HG02610 (cell line): ENCODE data around the gene GPR179.

Source experiments
- ATAC-seq: cut with Tn5 transposase; IDR thresholded peaks from one replicate; pipeline ENCODE4 v1.9.1; 2021; ENCODE audit warnings: mild to moderate bottlenecking, moderate library complexity; ENCODE audit not compliant: unreplicated experiment

The GPR179 gene, protein sequence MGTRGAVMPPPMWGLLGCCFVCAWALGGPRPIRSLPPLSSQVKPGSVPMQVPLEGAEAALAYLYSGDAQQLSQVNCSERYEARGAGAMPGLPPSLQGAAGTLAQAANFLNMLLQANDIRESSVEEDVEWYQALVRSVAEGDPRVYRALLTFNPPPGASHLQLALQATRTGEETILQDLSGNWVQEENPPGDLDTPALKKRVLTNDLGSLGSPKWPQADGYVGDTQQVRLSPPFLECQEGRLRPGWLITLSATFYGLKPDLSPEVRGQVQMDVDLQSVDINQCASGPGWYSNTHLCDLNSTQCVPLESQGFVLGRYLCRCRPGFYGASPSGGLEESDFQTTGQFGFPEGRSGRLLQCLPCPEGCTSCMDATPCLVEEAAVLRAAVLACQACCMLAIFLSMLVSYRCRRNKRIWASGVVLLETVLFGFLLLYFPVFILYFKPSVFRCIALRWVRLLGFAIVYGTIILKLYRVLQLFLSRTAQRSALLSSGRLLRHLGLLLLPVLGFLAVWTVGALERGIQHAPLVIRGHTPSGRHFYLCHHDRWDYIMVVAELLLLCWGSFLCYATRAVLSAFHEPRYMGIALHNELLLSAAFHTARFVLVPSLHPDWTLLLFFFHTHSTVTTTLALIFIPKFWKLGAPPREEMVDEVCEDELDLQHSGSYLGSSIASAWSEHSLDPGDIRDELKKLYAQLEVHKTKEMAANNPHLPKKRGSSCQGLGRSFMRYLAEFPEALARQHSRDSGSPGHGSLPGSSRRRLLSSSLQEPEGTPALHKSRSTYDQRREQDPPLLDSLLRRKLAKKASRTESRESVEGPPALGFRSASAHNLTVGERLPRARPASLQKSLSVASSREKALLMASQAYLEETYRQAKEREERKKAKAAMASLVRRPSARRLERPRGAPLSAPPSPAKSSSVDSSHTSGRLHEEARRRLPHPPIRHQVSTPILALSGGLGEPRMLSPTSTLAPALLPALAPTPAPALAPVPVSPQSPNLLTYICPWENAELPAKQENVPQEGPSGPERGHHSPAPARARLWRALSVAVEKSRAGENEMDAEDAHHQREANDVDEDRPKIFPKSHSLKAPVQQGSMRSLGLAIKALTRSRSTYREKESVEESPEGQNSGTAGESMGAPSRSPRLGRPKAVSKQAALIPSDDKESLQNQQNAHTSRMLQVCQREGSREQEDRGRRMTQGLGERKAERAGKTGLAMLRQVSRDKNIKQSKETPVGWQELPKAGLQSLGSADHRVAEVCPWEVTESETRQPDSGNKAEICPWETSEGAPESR (N-terminal part only)

DNA sequence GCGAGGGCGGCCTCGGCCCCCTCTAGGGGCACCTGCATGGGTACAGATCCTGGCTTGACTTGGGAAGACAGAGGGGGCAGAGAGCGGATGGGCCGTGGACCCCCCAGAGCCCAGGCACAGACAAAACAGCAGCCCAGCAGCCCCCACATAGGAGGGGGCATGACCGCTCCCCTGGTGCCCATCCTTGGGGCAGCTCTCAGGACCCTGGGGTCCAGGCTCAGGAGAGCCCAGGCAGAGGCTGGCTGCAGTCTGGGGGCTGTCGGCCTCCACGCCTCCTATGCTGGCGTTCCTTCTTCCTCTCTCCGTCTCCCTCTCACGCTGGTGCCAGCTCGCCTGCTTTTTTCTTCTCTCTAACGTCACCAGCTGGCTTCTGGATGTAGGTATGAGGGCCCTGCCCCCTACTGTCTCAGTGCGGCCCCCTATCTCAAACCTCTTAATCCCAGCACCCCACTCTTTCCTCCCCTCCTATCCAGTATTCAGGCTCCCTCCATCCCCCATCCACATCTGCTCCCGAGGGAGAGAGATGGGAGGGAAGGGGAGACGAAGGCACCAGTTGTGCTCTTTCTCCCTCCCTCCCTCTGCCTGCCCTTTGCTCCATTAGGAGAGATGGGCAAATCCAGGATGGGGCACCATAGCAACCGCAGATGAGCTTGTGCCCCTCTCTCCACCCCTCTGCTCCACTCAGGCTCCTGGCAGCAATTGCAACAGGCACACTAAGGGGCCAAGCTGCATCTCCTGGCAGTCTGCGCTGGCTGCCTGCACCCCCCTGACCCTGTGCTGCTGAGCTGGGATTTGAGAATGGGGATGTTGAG lies at the start of gene GPR179:
Gene GPR179 (minus strand): TSS at position 349 of the 812 bp plus-strand sequence. CDS start 167 bp downstream, at position 182.
- no peak for ATAC-seq

DNA sequence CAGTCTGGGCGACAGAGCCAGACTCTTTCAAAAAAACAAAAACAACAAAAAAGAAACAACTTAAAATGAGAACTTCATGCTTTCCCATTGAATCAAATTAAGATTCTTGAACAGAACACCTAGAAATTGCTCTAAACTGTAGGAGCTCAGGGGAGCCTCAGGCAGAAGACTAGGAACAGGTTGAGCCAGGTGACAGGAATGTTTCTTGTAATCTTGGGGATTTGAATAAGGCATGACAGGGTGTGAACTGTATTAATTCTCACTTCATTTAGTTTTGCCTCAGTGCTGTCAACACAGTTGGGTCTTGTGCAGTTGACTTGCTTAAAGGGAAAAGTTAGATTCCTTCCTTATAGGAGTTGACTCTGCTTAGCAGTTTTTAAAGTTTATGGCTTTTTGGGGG lies 35.7 kb upstream of the GPR179 start:
- ATAC-seq: no peak

DNA sequence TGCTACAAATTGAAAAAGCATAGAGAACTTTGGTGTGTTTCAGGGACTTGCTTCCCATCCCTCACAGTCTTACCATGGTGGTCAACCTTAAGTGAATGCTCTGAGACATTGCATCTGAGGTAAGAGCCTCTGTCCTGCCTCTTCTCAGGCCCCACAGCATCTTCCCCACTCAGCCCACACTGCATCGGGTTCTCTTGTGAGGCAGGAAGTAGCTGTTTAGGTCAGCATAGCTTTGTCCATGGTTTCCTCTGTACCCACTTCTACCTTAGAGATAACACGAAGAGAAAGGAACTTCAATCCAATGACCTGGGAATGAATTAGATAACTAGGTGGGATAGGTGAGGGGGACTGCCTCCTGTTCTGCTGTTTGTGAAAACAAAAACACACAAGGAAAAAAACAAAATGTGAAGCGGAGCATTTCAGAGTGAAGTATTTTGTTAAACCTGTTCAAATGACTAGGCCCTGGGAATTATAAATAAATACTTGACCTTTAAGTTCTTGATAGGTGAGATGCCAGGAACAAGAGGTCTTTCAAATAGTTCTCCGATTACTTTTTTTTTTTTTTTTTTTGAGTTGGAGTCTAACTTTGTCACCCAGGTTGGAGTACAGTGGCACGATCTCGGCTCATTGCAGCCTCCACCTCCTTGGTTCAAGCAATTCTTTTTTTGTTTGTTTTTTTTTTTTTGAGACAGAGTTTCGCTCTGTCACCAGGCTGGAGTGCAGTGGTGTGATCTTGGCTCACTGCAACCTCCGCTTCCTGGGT lies 25.5 kb upstream of the GPR179 start:
- ATAC-seq: no peak

- ATAC-seq: no peak
Observed at GRCh38 chr17:38364741-38365140, 21.0 kb upstream of the GPR179 start.

DNA sequence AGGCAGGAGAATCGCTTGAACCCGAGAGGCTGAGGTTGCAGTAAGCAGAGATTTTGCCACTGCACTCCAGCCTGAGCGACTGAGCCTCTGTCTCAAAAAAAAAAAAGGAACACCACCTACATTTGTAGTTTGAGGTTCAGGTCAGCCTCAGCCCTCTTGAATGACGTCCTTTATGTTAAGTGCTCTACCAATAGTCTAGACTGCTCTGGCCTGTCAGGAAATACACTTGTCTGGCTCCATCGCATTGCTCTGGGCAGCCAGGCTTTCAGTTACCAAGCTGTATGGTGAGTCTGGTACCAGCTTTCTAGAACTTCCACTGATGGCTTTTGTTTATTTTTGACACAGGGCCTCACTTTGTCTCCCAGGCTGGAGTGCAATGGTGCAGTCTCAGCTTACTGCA lies 19.3 kb upstream of the GPR179 start:
- no peak for ATAC-seq

- ATAC-seq: no peak
Observed at GRCh38 chr17:38361694-38362465, 18.1 kb upstream of the GPR179 start.

- no peak for ATAC-seq
Observed at GRCh38 chr17:38358586-38359513, 15.1 kb upstream of the GPR179 start.

DNA sequence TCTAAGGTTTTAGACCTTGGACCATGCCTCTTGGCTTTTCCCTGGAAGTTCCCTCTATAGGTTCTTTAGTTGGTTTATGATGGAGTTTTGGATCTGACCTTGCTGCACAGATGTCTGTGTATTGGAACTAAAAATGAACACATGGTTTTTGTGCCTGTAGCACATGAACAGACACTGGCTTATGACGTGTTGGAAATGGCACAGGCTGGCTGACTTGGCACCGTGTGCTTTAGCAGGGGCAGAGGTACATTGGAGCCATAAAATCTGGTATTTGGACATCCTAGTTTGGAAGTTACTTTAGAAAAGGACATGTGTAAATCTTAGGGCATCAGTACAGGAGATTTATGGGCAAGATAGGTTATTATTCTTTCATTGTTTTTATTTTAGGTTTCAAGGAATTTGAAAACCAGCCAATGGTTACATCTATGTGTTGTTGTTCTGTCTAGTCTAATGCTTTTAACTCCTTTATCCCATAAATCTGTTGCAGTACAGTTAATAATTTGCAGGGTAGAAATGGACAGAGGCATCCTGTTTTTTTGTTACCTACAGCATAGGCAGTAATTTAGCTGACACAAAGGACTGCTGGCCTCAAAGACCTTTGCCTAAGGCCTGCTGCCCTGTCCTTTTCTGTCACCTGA lies 13.8 kb upstream of the GPR179 start:
- ATAC-seq: no peak

GRCh38 chr17:38355251-38355650 lies 11.5 kb upstream of the GPR179 start:
- no peak for ATAC-seq

DNA sequence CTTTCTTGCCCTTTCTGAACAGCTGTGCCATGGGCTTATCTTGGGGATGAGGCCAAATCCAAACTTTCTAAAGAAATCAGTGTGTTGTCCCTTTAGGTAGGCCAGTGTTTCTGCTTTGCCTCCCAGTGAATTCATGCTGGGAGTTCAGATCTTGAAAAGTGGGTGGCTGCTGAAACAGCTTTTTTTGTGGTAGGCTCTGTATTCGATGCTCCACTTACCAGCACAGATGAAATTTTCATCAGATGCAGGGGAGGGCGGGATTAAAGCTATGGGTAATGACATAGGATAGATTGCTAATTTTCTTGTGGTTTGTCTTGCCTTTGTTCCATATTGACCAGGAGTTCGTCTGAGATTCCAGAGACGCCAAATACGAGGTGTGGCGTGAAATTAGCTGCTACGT lies 10.7 kb upstream of the GPR179 start:
- ATAC-seq: no peak

DNA sequence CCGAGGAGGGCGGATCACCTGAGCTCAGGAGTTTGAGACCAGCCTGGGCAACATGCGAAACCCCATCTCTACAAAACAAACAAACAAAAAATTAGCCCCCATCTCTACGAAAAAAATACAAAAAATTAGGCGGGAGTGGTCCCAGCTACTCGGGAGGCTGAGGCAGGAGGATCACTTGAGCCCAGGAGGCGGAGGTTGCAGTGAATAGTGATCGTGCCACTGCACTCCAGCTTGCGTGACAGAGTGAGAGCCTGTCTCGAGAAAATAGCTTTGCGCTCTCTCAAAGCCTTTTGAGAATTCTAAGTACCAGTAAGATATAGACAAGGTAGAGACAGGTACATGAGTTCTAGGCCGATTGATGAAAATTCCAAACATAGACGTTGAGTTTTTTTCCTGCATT lies 9.9 kb upstream of the GPR179 start:
- no peak for ATAC-seq

DNA sequence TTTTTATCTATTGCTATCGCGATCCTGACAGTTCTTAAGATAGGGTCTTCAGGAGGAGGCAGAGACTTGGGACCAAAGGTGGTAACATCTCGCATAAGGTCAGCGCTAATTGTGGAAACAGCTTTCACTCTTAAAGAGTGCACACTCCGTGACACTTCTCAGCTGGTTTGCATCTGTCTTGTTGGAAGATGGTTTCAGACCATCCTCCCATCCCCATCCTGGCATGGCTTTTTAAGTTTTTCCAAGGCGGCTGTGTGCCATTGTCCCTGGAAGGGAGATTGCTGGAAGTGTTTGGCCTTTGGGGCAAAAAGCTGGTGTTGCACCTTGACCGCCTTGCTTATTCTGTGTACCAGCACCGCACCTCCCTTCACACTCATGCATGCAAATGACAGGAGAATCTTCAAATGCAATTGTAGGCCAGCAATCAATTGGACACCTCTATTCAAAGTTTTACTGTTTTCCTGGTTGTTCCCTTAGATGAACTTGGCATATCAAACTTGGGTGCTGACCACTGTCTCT lies 9.4 kb upstream of the GPR179 start:
- no peak for ATAC-seq

DNA sequence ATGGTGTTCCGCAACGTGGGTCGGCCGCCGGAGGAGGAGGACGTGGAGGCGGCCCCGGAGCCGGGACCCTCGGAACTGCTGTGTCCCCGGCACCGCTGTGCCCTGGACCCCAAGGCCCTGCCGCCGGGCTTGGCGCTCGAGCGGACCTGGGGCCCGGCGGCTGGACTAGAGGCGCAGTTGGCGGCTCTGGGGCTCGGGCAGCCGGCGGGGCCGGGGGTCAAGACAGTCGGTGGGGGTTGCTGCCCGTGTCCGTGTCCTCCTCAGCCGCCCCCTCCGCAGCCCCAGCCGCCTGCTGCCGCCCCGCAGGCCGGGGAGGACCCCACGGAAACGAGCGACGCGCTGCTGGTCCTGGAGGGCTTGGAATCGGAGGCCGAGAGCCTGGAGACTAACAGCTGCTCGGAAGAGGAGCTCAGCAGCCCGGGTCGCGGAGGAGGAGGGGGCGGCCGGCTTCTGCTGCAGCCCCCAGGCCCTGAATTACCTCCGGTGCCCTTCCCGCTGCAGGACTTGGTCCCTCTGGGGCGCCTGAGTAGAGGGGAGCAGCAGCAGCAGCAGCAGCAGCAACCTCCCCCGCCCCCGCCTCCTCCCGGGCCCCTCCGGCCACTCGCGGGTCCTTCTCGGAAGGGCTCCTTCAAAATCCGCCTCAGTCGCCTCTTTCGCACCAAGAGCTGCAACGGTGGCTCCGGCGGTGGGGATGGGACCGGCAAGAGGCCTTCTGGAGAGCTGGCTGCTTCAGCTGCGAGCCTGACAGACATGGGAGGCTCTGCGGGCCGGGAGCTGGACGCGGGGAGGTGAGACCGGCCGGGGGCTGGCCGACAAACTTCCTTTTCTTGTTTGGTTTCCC lies 8.7 kb upstream of the GPR179 start:
- ATAC-seq: no peak

DNA sequence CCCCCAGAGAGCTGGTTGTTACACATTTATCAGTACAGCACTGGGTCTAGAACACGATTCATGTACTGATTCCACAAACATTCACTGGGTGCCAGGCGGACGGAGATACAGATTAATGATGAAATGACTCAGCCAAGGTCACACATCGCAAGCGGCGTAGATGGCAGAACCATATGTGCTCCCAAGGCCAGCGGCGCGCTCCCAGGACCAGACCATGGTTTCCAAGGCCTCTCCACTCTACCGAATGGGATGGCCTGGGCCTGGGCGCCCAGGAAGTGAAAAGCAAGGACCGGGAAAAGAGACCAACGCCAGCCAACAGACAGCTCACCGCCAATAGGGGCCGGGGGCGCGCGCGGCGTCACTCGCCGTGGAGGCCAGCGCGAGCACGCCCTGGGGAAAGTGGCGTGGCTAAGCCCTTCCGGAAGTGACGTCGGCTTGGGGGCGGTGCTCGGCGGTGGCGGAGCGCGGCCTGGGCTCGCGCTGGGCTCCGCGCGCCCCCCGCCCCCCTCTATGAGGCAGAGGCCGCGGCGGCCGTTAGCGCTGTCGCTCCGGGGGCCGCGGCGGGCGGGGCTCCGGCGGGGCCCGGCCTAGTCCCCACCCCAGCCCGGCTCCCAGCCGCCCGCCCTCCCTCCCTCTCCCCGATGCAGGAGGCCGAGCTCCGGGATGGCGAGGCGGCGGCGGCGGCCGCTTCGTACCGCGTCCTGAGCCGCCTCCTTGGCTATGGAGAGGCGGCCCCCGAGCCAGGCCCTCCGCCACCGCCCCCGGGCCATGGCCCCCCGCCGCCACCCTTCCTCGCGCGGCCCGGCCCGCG lies 7.9 kb upstream of the GPR179 start, which contains the start of gene SOCS7:
Gene SOCS7 (plus strand): TSS at position 433 of the 811 bp plus-strand sequence. CDS start 209 bp downstream, at position 642.
- peak; percentile 85 for ATAC-seq

- no peak for ATAC-seq
Observed at GRCh38 chr17:38350035-38350434, 6.3 kb upstream of the GPR179 start.
